ENCODE results near the gene SLC17A7. TPM values are rescaled to one million over a fixed set of nuclear protein-coding genes. Genes with fewer than 3 reads are reported as not detected.

The SLC17A7 gene
- total and polyA plus RNA-seq, 2 of the 13 experiments (the other 11 are each of a cell fraction or from before 2014, with no cell fraction given) = 0.32 TPM; not detected in 1

- TF ChIP-seq NFE2L1 (CRISPR knock-in tag; IDR thresholded peaks at IDR 0.05; ENCODE audit: borderline replicate concordance) (no peak), HDAC6 (IDR thresholded peaks at IDR 0.05; ENCODE audit: low read depth, low read length) (no peak), ZNF260 (CRISPR knock-in tag; IDR thresholded peaks at IDR 0.05; ENCODE audit: borderline replicate concordance, low read depth) (no peak), MZF1 (CRISPR knock-in tag; IDR thresholded peaks at IDR 0.05; ENCODE audit: borderline replicate concordance) (no peak)
- Histone ChIP-seq H3K27me3 (ENCODE audit: control insufficient read depth in 1 of 2, insufficient read depth in 2 of 2, low read length in 2 of 2) (peaks cover 8 to 90% of the 10 kb centered on the region in 2 experiments), H3K4me3 (replicated peaks in 1 of 3; ENCODE audit: insufficient read depth in 1 of 3, low read depth in 2 of 3, low read length in 3 of 3) (no peak overlapping the region), H3K4me1 (ENCODE audit: insufficient read depth, low read length) (peaks cover 9% of the 10 kb centered on the region), H2AFZ (ENCODE audit: low read length) (no peak overlapping the region), H3K27ac (ENCODE audit: extremely low read length, insufficient read depth, low read length) (no peak overlapping the region), H3K79me2 (ENCODE audit: insufficient read depth, low read length) (no peaks in the 10 kb centered on the region), H3K4me2 (ENCODE audit: low read depth, low read length) (no peak overlapping the region), H3K36me3 (replicated peaks in 1 of 2; ENCODE audit: control insufficient read depth in 1 of 2, insufficient read depth in 2 of 2, low read length in 2 of 2) (no peaks in the 10 kb centered on the region), H3K9me3 (ENCODE audit: low read length) (no peaks in the 10 kb centered on the region), H3K9ac (ENCODE audit: insufficient read depth, low read depth, low read length) (no peak overlapping the region), H4K20me1 (ENCODE audit: insufficient read depth, low read length) (peaks cover 3% of the 10 kb centered on the region; the same call in 1 of the 2 replicates)
- intact Hi-C loops (cut with micrococcal nuclease; ENCODE audit: unreplicated experiment) = no loop called here
- no peak for DNase-seq (ENCODE audit: low spot score)
- FAIRE-seq = no peak
- WGBS (ENCODE audit: low lambda C conversion rate) = 4% methylated on average over 8 of the region's 8 CpGs
- ChIA-PET POLR2A (no interaction called here), CTCF (ENCODE audit: low intra/inter-chr PET ratio, low total read pairs) (no interaction called here)
- in situ Hi-C loops (cut with HindIII; ENCODE audit: extremely low pct_ligation_motif_present, low pct_unique_long_range_greater_than_20kb) = no loop called here
- no peak for ATAC-seq
- no TSS peak for BruUV-seq (replicated peaks)
Observed at GRCh38 chr19:49437231-49437630, 4.1 kb downstream of the SLC17A7 start.

- TF ChIP-seq CREB1 (IDR thresholded peaks at IDR 0.05) (peak; percentile 97), CREB1 (CRISPR knock-in tag; IDR thresholded peaks at IDR 0.05) (no peak), EED (CRISPR knock-in tag; IDR thresholded peaks at IDR 0.05) (no peak), ATF7 (IDR thresholded peaks at IDR 0.05) (peak; percentile 90), ATF7 (CRISPR knock-in tag; IDR thresholded peaks at IDR 0.05) (no peak)
- intact Hi-C loops (cut with micrococcal nuclease; ENCODE audit: unreplicated experiment) (no loop called here), in situ Hi-C loops (cut with HindIII; ENCODE audit: extremely low pct_ligation_motif_present, low pct_unique_long_range_greater_than_20kb) (no loop called here)
- ATAC-seq (no peak), DNase-seq (ENCODE audit: low spot score) (no peak), FAIRE-seq (no peak)
- Histone ChIP-seq H2AFZ (ENCODE audit: low read length) (no peak overlapping the region), H3K4me2 (ENCODE audit: low read depth, low read length) (no peak overlapping the region; the same call in 1 of the 2 replicates), H4K20me1 (ENCODE audit: insufficient read depth, low read length) (no peaks in the 10 kb centered on the region), H3K27me3 (ENCODE audit: control insufficient read depth in 1 of 2, insufficient read depth in 2 of 2, low read length in 2 of 2) (peaks cover 10 to 87% of the 10 kb centered on the region in 2 experiments), H3K4me3 (replicated peaks in 1 of 3; ENCODE audit: insufficient read depth in 1 of 3, low read depth in 2 of 3, low read length in 3 of 3) (no peak overlapping the region), H3K27ac (ENCODE audit: extremely low read length, insufficient read depth, low read length) (no peak overlapping the region), H3K9ac (ENCODE audit: insufficient read depth, low read depth, low read length) (no peak overlapping the region), H3K4me1 (ENCODE audit: insufficient read depth, low read length) (peaks cover 1% of the 10 kb centered on the region), H3K79me2 (ENCODE audit: insufficient read depth, low read length) (no peaks in the 10 kb centered on the region), H3K36me3 (replicated peaks in 1 of 2; ENCODE audit: control insufficient read depth in 1 of 2, insufficient read depth in 2 of 2, low read length in 2 of 2) (no peaks in the 10 kb centered on the region), H3K9me3 (ENCODE audit: low read length) (no peaks in the 10 kb centered on the region)
- POLR2A ChIA-PET = interaction anchor here (1.0 kb wide), 1 partner anchor 17 kb away, joined by 3 read pairs; the partner anchor contains the start of gene ALDH16A1
- 71% methylated on average over 11 of the region's 42 CpGs for WGBS (ENCODE audit: low lambda C conversion rate)
- no TSS peak for BruUV-seq (replicated peaks)
- CTCF ChIA-PET (ENCODE audit: low intra/inter-chr PET ratio, low total read pairs) = no interaction called here
Observed at GRCh38 chr19:49436381-49437017, 4.8 kb downstream of the SLC17A7 start.
